ENCODE data around the gene MYCBP2.
A peak's percentile ranks its signal among the peaks of the same experiment; 100 is the strongest.
"Not testable (repeated sequence)": the region's sequence is repeated elsewhere in the genome, so short reads cannot be mapped to it uniquely, and the experiment has no call there.

Gene MYCBP2

GRCh38 chr13:77028202-77028601 lies 298.7 kb downstream of the MYCBP2 start:
- DNase-seq (ENCODE audit: low read depth in 2 of 2), result no peak

DNA sequence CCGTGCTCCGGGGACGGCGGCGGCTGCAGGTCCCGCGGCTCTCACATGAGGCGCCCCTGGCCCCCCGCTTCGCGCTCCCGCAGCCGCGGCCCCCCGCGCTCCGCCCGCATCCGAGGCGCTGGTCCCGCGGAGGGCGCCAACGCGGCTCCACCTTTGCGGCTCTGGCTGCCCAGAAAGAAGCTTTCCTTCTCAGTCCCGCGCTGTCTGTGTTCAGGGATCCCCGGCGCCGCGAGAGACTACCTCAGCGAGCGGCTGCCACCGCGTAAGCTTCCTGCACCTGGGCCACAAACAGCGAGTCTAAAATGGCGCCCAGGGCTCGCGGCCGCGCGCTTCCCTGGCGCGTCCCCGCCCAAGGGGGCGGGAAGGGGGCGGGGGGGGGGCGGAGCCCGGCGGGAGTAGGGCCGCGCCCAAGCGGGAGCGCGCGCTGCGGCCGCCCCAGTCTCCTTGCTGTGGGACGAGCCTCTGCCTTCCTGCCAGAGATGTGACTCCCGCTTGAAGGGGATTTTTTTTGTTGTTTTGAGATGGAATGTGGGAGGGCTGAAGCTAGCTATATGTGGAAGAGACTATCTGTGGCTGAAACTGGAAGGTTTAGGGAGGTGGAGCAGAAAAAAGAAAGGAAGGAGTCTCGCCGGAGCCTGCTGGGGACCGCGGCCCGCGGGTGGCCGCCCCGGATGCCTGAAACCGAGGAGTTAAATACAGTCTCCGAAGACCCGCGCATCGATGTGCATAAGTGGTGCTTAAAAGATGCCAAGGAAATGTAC lies 299.9 kb downstream of the MYCBP2 start, which contains the start of gene FBXL3:
Gene FBXL3, minus strand, starts transcription at position 299 of the 761 bp plus-strand sequence. CDS start 5,299 bp downstream, outside the sequence.
- peak; percentile 47 to 74 for DNase-seq (ENCODE audit: low read depth in 2 of 2)

- peak; percentile 49 to 70 for DNase-seq (ENCODE audit: low read depth in 2 of 2)
Observed at GRCh38 chr13:77026255-77026860, 300.5 kb downstream of the MYCBP2 start.

DNA sequence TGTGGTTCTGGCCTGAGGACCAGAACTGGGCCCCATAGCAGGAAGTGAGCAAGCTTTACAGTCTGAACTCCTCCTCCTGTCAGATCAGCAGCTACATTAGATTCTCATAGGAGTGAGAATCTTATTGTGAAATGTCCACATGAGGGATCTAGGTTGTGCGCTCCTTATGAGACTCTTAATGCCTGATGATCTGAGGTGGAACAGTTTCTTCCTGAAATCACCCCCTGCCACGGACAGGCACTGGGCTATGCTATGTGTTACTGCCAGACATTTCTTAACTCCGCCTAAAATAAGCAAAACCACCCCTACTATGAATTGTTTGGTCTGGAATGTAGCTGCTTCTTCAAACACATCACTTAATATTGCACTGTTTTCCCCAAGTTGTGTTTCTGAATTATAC lies 304.6 kb downstream of the MYCBP2 start:
- DNase-seq (ENCODE audit: low read depth in 2 of 2), result no peak

GRCh38 chr13:77019756-77020155 lies 307.1 kb downstream of the MYCBP2 start:
- no peak for DNase-seq (ENCODE audit: low read depth in 2 of 2)

- no peak for DNase-seq (ENCODE audit: low read depth in 2 of 2)
Observed at GRCh38 chr13:77016888-77017623, 309.8 kb downstream of the MYCBP2 start.

GRCh38 chr13:77016251-77016812 lies 310.6 kb downstream of the MYCBP2 start:
- no peak for DNase-seq (ENCODE audit: low read depth in 2 of 2)

DNA sequence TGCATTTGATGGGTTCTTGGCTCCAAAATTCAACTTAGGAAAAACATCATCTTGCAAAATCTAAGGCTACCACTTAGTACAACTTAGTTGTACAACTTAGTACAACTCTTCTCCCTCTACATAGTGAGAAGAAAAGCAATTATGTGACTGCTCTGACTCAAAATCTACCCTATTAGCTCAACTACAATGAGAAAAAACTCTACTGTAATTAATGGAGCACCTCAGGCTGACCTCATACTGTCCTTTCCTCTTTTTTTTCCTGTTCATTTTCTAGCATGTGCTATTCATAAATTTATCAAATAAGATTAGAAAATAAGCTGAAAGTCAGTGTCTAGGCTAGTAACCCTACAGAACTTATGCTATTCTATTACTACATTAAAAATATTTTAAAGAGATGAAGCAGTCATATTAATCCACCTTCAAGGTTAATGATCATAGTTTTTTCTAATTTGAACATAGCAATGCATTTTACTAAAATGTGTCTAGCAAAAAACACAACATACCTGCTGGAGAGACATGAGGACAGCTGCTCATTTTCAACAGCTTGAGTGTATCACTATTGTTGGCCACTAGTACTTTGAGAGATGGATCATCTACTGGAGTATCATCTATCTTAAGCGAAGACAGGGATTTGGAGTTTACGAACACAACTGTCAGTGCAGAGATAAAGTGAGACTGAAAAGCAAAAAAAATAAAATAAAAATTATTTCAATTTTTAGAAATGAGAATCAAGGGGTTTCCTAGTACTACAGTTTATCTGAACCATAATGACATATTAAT lies 311.8 kb downstream of the MYCBP2 start:
- no peak for DNase-seq (ENCODE audit: low read depth in 2 of 2)

DNA sequence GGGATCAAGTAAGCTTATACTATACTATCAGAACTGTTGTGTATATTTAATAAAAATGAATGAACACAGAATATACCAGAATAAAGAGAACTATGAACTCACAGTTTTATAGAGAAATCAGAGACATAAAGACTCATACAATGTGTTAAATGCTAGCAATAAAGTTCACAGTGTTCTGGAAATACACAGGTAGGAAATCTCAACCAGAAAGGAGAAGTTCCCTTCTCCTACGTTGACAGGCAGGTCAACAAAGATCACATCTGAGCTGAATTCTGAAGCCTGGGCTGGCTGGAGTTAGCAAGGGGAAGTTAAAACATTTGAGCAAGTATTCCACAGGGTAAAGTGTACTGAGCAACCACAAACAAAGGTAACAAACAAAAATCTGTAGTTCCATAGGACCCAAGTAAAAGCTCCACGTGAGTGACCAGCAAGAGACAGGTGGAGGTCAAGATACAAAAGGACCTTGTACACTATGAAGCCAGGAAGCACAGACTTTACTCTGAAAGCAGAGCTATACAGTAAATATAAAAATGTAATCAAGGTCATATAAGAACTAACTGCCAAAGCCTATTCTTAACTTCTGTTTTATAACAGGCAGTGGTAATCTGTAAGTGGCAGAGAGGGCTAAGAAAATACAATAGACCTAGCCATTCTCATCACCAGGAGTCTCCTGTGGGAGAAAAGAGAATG lies 312.9 kb downstream of the MYCBP2 start:
- DNase-seq (ENCODE audit: low read depth in 2 of 2), result no peak

DNA sequence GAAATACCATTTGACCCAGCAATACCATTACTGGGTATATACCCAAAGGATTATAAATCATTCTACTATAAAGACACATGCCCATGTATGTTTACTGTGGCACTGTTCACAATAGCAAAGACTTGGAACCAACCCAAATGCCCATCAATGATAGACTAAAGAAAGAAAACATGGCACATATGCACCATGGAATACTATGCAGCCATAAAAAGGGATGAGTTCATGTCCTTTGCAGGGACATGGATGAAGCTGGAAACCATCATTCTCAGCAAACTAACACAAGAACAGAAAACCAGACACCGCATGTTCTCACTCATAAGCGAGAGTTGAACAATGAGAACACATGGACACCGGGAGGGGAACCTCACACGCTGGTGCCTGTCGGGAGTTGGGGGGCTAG lies 317.2 kb downstream of the MYCBP2 start:
- not testable (repeated sequence) for DNase-seq (ENCODE audit: low read depth in 2 of 2)

GRCh38 chr13:77009011-77009410 lies 317.9 kb downstream of the MYCBP2 start:
- no peak for DNase-seq (ENCODE audit: low read depth in 2 of 2)

GRCh38 chr13:77008337-77008736 lies 318.6 kb downstream of the MYCBP2 start:
- not testable (repeated sequence) for DNase-seq (ENCODE audit: low read depth in 2 of 2)

DNA sequence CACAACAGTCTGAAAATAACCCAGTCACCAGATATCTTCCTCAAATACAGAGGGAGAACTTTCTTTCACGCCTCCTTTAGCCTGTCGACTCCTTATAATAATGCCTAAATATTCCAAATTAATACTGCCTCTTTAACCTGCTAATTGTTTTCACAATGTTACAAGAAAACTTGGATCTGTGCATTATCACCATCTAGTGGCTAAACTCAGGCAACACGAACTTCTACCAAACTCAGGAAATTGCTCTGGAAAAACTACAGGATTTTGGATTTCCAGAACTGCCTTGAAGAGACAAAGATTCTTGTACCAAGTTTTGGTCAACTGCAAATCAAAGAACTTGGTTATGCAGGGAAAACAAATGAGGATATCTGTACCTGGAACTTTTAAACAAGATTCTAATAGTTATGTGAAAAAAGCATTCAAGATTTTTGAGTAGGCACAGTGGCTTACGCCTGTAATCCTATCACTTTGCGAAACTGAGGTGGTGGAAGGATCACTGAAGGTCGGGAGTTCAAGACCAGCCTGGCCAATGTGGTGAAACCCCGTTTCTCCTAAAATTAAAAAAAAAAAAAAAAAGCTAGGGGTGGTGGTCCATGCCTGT lies 324.2 kb downstream of the MYCBP2 start:
- DNase-seq (ENCODE audit: low read depth in 2 of 2), result no peak

DNA sequence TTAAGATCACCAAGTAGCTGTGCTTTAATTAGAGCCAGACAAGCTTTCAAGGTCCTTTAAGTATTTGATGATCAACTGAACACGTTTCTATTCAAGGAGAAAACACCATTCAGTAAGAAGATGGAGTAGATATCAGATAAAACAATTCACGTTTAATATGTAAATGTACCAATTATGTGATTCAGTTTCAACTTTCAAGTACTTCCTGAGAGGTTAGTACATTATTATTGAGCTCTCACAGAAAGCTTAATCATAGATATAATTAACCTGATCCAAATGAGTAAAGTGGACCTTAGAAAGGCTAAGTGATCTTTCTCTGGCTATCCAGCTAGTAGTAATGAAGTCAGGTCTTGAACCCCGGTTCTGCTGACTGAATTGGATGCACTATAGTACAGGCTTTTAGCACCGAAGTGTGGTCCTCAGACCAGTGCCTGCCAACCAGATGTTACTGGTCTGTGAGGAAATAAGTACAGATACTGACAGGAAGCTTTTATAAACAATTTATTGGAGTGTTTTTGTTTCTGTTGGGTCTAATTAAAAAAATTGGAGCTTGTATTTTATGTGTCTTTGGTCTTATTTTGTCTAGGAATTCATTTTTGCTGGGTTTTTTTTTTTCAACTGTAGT lies 324.8 kb downstream of the MYCBP2 start:
- DNase-seq (ENCODE audit: low read depth in 2 of 2), result no peak

DNA sequence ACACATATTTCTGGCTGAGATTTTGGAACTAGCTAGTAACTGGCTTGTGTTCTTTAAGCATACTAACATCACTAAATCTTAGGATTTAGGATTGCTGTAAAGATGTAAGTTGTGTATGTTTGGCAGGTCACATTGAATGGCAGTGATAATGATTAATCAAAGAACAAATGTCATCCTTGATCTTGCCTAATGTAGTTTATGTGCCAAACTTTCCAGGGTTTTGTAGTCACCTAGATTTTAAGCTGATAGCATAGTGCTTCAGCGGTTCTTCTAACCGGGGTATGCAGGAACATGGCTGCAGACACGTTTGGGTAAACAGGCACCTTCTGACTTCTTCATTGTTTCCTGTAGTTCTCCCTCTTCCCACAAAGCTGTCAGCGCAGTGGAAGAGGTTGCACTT lies 325.4 kb downstream of the MYCBP2 start:
- DNase-seq (ENCODE audit: low read depth in 2 of 2), result no peak

GRCh38 chr13:77000475-77000874 lies 326.4 kb downstream of the MYCBP2 start:
- no peak for DNase-seq (ENCODE audit: low read depth in 2 of 2)
